Activated naive CD8-positive, alpha-beta T cell treated with anti-CD3 and anti-CD28 coated beads, Interleukin-2, amount 10 ng/mL, durations not matched to agents 7 days and 5 days (primary cell): ENCODE results near the gene ALCAM. TPM values are rescaled to one million over a fixed set of nuclear protein-coding genes. Genes with fewer than 3 reads are reported as not detected.

Source experiments
- ATAC-seq: fragments of 150-1000 bp; cut with Tn5 transposase; one replicate; pipeline ENCODE4 v1.10.0; 2021; ENCODE audit warnings: low read depth, moderate library complexity
- POLR2A ChIA-PET: fragments of 350-600 bp; sonication (Branson Sonifier 250); formaldehyde crosslinking; loops from one replicate; lab custom pipeline; 2021; ENCODE audit warnings: antibody characterized with exemption; lab: Charles Lee
- DNase-seq: peaks from one replicate; pipeline ENCODE4 v3.0.0; 2021
- H3K27ac Mint-ChIP-seq: one replicate; pipeline ENCODE4 v1.8.0; 2022; ENCODE audit warnings: mild to moderate bottlenecking, mixed read lengths
- H3K27me3 Mint-ChIP-seq: one replicate; pipeline ENCODE4 v1.8.0; 2022; ENCODE audit warnings: mild to moderate bottlenecking, moderate library complexity, mixed read lengths
- H3K36me3 Mint-ChIP-seq: one replicate; pipeline ENCODE4 v1.8.0; 2021; ENCODE audit warnings: mild to moderate bottlenecking, mixed read lengths
- H3K4me1 Mint-ChIP-seq: one replicate; pipeline ENCODE4 v1.8.0; 2021; ENCODE audit warnings: mixed read lengths
- H3K4me3 Mint-ChIP-seq: one replicate; pipeline ENCODE4 v1.8.0; 2022; ENCODE audit warnings: mild to moderate bottlenecking, moderate library complexity, mixed read lengths
- H3K9me3 Mint-ChIP-seq: one replicate; pipeline ENCODE4 v1.8.0; 2021; ENCODE audit warnings: mixed read lengths
- total RNA-seq, 2 experiments: library from RNA; stranded (reverse); gene quantifications; one replicate each; pipeline ENCODE4 v1.2.3, GENCODE V29; 2021

The ALCAM gene
- total RNA-seq, 2 experiments from 2014 or later, result 8.1 to 8.2 TPM

- no peaks in the 10 kb centered on the region for H3K9me3 Mint-ChIP-seq
- H3K4me3 Mint-ChIP-seq, result peak overlapping the region; percentile 6
- no peak for ATAC-seq
- no peak for DNase-seq
- H3K36me3 Mint-ChIP-seq, result no peaks in the 10 kb centered on the region
- peaks cover 22% of the 10 kb centered on the region for H3K4me1 Mint-ChIP-seq
- H3K27ac Mint-ChIP-seq, result no peak overlapping the region
- peaks cover 23% of the 10 kb centered on the region for H3K27me3 Mint-ChIP-seq
- POLR2A ChIA-PET, result no interaction called here
Measured at GRCh38 chr3:105365081-105365390, 1.7 kb upstream of the ALCAM start.

GRCh38 chr3:105365391-105366325, 1.1 kb upstream of the ALCAM start:
- ATAC-seq, result no peak
- POLR2A ChIA-PET, result no interaction called here
- H3K4me3 Mint-ChIP-seq, result peak overlapping the region; percentile 88
- DNase-seq, result no peak
- no peaks in the 10 kb centered on the region for H3K36me3 Mint-ChIP-seq
- no peaks in the 10 kb centered on the region for H3K9me3 Mint-ChIP-seq
- peak overlapping the region; percentile 6 for H3K27ac Mint-ChIP-seq
- peaks cover 23% of the 10 kb centered on the region for H3K4me1 Mint-ChIP-seq
- H3K27me3 Mint-ChIP-seq, result peaks cover 23% of the 10 kb centered on the region

- Mint-ChIP-seq H3K4me1 (peaks cover 24% of the 10 kb centered on the region), H3K9me3 (no peaks in the 10 kb centered on the region), H3K27me3 (peaks cover 19% of the 10 kb centered on the region), H3K36me3 (no peaks in the 10 kb centered on the region), H3K27ac (peak overlapping the region; percentile 79), H3K4me3 (peak overlapping the region; percentile 88)
- POLR2A ChIA-PET, result no interaction called here
- ATAC-seq, result no peak
- peak; percentile 59 for DNase-seq
Measured at GRCh38 chr3:105367063-105367405, 325 bp downstream of the ALCAM start.

GRCh38 chr3:105367406-105368213, 901 bp downstream of the ALCAM start:
- H3K4me1 Mint-ChIP-seq, result peaks cover 28% of the 10 kb centered on the region
- H3K27me3 Mint-ChIP-seq, result peaks cover 19% of the 10 kb centered on the region
- H3K36me3 Mint-ChIP-seq, result no peaks in the 10 kb centered on the region
- peak; percentile 59 for DNase-seq
- H3K9me3 Mint-ChIP-seq, result no peaks in the 10 kb centered on the region
- H3K4me3 Mint-ChIP-seq, result peak overlapping the region; percentile 88
- peak overlapping the region; percentile 94 for H3K27ac Mint-ChIP-seq
- no peak for ATAC-seq
- POLR2A ChIA-PET, result no interaction called here

- Mint-ChIP-seq H3K36me3 (no peaks in the 10 kb centered on the region), H3K9me3 (no peaks in the 10 kb centered on the region), H3K4me1 (peaks cover 30% of the 10 kb centered on the region), H3K27ac (peak overlapping the region; percentile 94), H3K4me3 (peak overlapping the region; percentile 88), H3K27me3 (peaks cover 19% of the 10 kb centered on the region)
- ATAC-seq (peak; percentile 54), DNase-seq (peak; percentile 67)
- POLR2A ChIA-PET, result no interaction called here
Measured at GRCh38 chr3:105368566-105369499, 2.1 kb downstream of the ALCAM start.

DNA sequence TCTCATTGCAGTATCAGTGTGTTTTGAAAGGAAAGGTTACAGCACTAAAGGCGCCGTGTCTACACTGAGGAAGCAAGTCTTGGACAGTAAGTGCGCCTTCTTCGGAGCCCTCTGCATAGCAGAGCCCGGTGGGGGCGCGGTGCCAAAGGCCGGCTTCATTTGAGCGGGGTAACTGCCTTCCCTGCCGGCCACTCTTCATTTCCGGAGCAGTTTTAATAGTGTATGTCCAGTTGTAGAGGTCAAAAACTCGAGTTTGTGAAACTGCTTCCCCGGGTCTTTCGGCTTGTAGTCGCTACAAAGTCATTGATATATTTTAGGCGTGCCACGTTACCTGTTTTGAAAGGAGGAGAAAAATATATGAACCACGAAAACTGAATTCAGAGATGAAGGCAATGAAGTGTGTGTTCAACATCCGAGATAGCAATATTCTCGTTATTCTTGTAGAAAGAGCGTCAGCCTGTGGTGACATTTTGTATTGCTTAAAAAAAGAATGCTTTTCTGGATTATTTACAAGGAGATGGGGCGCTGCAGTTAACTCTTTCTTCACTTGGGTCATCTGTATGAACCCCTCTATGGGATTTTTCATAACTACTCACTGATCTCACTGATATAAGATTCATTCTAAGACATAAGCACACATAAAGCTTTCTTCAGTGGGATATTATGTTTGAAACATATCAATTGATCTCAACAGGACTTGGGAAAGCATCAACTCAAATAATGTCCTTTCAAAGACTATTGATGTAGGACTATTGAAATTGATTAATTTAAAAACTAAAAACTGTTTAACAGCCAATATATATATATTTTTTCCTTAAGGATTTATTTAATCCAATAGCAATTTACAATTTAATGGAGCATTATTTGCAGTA, 3.0 kb downstream of the ALCAM start:
- peak; percentile 14 for ATAC-seq

GRCh38 chr3:105373383-105373782, 6.7 kb downstream of the ALCAM start:
- ATAC-seq (no peak), DNase-seq (no peak)
- Mint-ChIP-seq H3K4me3 (no peak overlapping the region), H3K27ac (no peak overlapping the region), H3K4me1 (peaks cover 25% of the 10 kb centered on the region), H3K36me3 (no peaks in the 10 kb centered on the region), H3K9me3 (no peaks in the 10 kb centered on the region), H3K27me3 (no peaks in the 10 kb centered on the region)
- POLR2A ChIA-PET, result no interaction called here

More for the DNA sequence above, 3.0 kb downstream of the ALCAM start:
- Mint-ChIP-seq H3K4me1 (peaks cover 30% of the 10 kb centered on the region), H3K36me3 (no peaks in the 10 kb centered on the region), H3K27me3 (peaks cover 17% of the 10 kb centered on the region), H3K4me3 (peak overlapping the region; percentile 88), H3K27ac (peak overlapping the region; percentile 94), H3K9me3 (no peaks in the 10 kb centered on the region)
- POLR2A ChIA-PET, result no interaction called here
- peak; percentile 63 for DNase-seq

- DNase-seq (no peak), ATAC-seq (no peak)
- Mint-ChIP-seq H3K27me3 (no peaks in the 10 kb centered on the region), H3K27ac (no peak overlapping the region), H3K4me1 (peaks cover 13% of the 10 kb centered on the region), H3K9me3 (no peaks in the 10 kb centered on the region), H3K4me3 (no peak overlapping the region), H3K36me3 (no peaks in the 10 kb centered on the region)
- POLR2A ChIA-PET, result no interaction called here
Measured at GRCh38 chr3:105375750-105376511, 9.2 kb downstream of the ALCAM start.

DNA sequence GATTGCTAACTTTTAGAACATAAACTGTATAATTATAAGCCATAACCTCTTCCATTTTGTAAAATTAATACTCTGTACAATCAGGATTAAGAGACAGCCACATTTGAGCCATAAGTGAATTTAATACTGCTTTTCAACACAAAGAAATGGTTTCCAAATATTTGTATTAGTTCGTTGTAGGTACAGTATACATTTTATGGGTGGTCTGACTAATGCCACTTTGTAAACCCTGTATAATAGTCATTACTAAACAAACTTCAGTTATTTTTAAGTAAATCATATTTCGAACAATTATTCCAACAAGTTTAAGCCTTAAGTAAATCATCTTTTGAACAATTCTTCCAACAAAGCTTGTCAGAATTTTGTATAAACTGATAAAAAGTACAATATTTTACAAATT, 11.0 kb downstream of the ALCAM start:
- no peaks in the 10 kb centered on the region for H3K27me3 Mint-ChIP-seq
- POLR2A ChIA-PET, result no interaction called here
- H3K27ac Mint-ChIP-seq, result no peak overlapping the region
- H3K9me3 Mint-ChIP-seq, result no peaks in the 10 kb centered on the region
- no peak overlapping the region for H3K4me3 Mint-ChIP-seq
- no peak for ATAC-seq
- H3K36me3 Mint-ChIP-seq, result no peaks in the 10 kb centered on the region
- no peak for DNase-seq
- peaks cover 11% of the 10 kb centered on the region for H3K4me1 Mint-ChIP-seq

DNA sequence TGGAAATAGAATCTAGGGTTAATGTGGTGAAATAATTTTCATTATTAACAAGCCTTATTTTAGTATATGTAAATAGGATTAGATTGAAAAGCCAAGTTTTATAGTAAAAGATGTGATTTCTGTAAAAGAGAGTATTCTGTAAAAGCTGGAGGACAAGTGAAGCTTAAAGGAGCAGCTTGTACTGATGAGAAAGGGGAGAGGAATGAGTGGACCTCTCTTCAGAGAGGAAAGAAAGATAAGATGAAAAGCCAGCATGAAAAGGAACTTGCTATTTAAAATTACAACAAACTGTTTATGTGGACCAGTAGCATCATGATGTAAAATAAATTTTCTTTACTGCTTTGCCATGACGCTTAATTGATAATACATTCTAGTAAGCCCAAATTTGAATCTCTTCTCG, 18.5 kb downstream of the ALCAM start:
- POLR2A ChIA-PET, result no interaction called here
- peaks cover 4% of the 10 kb centered on the region for H3K36me3 Mint-ChIP-seq
- ATAC-seq (no peak), DNase-seq (no peak)
- H3K9me3 Mint-ChIP-seq, result peaks cover 5% of the 10 kb centered on the region
- no peaks in the 10 kb centered on the region for H3K27me3 Mint-ChIP-seq
- H3K4me3 Mint-ChIP-seq, result no peak overlapping the region
- H3K4me1 Mint-ChIP-seq, result peaks cover 4% of the 10 kb centered on the region
- no peak overlapping the region for H3K27ac Mint-ChIP-seq

DNA sequence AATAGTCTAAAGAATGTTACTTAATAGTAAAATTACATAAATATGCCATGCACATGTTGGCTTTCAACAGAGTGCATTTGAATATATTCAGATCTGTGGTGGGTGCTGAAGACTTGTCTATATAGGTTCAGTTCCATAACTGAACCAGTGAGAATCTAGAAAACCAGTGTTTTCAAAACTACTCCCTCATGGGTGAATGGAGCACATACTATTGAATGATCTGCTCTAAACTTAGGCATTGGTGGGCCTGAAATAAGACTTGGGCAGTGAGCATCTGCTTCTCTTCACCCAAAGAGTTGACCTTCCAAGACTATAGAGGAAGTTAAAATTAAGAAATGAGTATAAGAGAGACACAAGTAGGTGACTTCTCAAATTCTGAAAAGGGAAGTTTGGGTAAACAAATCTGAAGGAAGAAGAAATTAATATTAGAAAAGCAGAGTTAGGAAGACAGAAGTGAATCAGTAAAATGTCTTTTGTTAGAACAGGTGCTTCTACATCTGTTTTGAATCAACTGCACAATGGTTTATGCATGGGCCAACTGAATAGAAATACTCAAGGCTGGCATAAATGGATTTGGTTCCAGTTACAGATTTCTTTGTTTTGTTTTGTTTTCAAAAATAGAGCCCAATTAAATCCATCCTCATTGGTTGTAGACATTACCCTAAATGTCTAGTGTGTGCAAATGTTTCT, 19.3 kb downstream of the ALCAM start:
- no peak overlapping the region for H3K4me3 Mint-ChIP-seq
- peaks cover 8% of the 10 kb centered on the region for H3K9me3 Mint-ChIP-seq
- peaks cover 4% of the 10 kb centered on the region for H3K4me1 Mint-ChIP-seq
- no peak overlapping the region for H3K27ac Mint-ChIP-seq
- peaks cover 4% of the 10 kb centered on the region for H3K36me3 Mint-ChIP-seq
- no peak for DNase-seq
- POLR2A ChIA-PET, result no interaction called here
- no peak for ATAC-seq
- no peaks in the 10 kb centered on the region for H3K27me3 Mint-ChIP-seq
